ENCODE data around the gene LGALS9C. TPM values are rescaled to one million over a fixed set of nuclear protein-coding genes. Genes with fewer than 3 reads are reported as not detected.
"Not testable (repeated sequence)": the region's sequence is repeated elsewhere in the genome, so short reads cannot be mapped to it uniquely, and the experiment has no call there.

LGALS9C gene
- total RNA-seq, 1 donor from 2014 or later, result not detected

GRCh38 chr17:18459035-18459434 lies 17.6 kb upstream of the LGALS9C start:
- not testable (repeated sequence) for H3K27me3 ChIP-seq (ENCODE audit: control insufficient read depth in 3 of 3, insufficient read depth in 3 of 3, low read length in 3 of 3); H3K27ac ChIP-seq (ENCODE audit: low read depth, low read length); H3K36me3 ChIP-seq (ENCODE audit: control insufficient read depth in 3 of 3, insufficient read depth in 3 of 3, low read length in 3 of 3); H3K9ac ChIP-seq (ENCODE audit: low read depth in 1 of 3, low read length in 3 of 3); H3K4me1 ChIP-seq (ENCODE audit: control insufficient read depth in 3 of 3, insufficient read depth in 3 of 3, low read length in 3 of 3); H3K9me3 ChIP-seq (ENCODE audit: control insufficient read depth in 3 of 3, low read length in 3 of 3); H3K4me3 ChIP-seq (ENCODE audit: low read length in 3 of 3)

GRCh38 chr17:18463831-18464502 lies 12.6 kb upstream of the LGALS9C start:
- not testable (repeated sequence) for H3K9me3 ChIP-seq (ENCODE audit: control insufficient read depth in 3 of 3, low read length in 3 of 3); H3K4me1 ChIP-seq (ENCODE audit: control insufficient read depth in 3 of 3, insufficient read depth in 3 of 3, low read length in 3 of 3); H3K27me3 ChIP-seq (ENCODE audit: control insufficient read depth in 3 of 3, insufficient read depth in 3 of 3, low read length in 3 of 3); H3K4me3 ChIP-seq (ENCODE audit: low read length in 3 of 3); H3K9ac ChIP-seq (ENCODE audit: low read depth in 1 of 3, low read length in 3 of 3); H3K36me3 ChIP-seq (ENCODE audit: control insufficient read depth in 3 of 3, insufficient read depth in 3 of 3, low read length in 3 of 3); H3K27ac ChIP-seq (ENCODE audit: low read depth, low read length)

- H3K9me3 ChIP-seq (ENCODE audit: control insufficient read depth in 3 of 3, low read length in 3 of 3); H3K4me3 ChIP-seq (ENCODE audit: low read length in 3 of 3); H3K9ac ChIP-seq (ENCODE audit: low read depth in 1 of 3, low read length in 3 of 3); H3K27me3 ChIP-seq (ENCODE audit: control insufficient read depth in 3 of 3, insufficient read depth in 3 of 3, low read length in 3 of 3); H3K36me3 ChIP-seq (ENCODE audit: control insufficient read depth in 3 of 3, insufficient read depth in 3 of 3, low read length in 3 of 3); H3K27ac ChIP-seq (ENCODE audit: low read depth, low read length); H3K4me1 ChIP-seq (ENCODE audit: control insufficient read depth in 3 of 3, insufficient read depth in 3 of 3, low read length in 3 of 3): not testable (repeated sequence)
Observed at GRCh38 chr17:18466250-18466983, 10.2 kb upstream of the LGALS9C start.

GRCh38 chr17:18467001-18467400 lies 9.6 kb upstream of the LGALS9C start:
- H3K4me3 ChIP-seq (ENCODE audit: low read length in 3 of 3); H3K9ac ChIP-seq (ENCODE audit: low read depth in 1 of 3, low read length in 3 of 3); H3K36me3 ChIP-seq (ENCODE audit: control insufficient read depth in 3 of 3, insufficient read depth in 3 of 3, low read length in 3 of 3); H3K27me3 ChIP-seq (ENCODE audit: control insufficient read depth in 3 of 3, insufficient read depth in 3 of 3, low read length in 3 of 3); H3K9me3 ChIP-seq (ENCODE audit: control insufficient read depth in 3 of 3, low read length in 3 of 3); H3K27ac ChIP-seq (ENCODE audit: low read depth, low read length); H3K4me1 ChIP-seq (ENCODE audit: control insufficient read depth in 3 of 3, insufficient read depth in 3 of 3, low read length in 3 of 3): not testable (repeated sequence)

- not testable (repeated sequence) for H3K9ac ChIP-seq (ENCODE audit: low read depth in 1 of 3, low read length in 3 of 3); H3K4me1 ChIP-seq (ENCODE audit: control insufficient read depth in 3 of 3, insufficient read depth in 3 of 3, low read length in 3 of 3); H3K27me3 ChIP-seq (ENCODE audit: control insufficient read depth in 3 of 3, insufficient read depth in 3 of 3, low read length in 3 of 3); H3K9me3 ChIP-seq (ENCODE audit: control insufficient read depth in 3 of 3, low read length in 3 of 3); H3K36me3 ChIP-seq (ENCODE audit: control insufficient read depth in 3 of 3, insufficient read depth in 3 of 3, low read length in 3 of 3); H3K27ac ChIP-seq (ENCODE audit: low read depth, low read length); H3K4me3 ChIP-seq (ENCODE audit: low read length in 3 of 3)
Observed at GRCh38 chr17:18468472-18469171, 8.0 kb upstream of the LGALS9C start.

GRCh38 chr17:18469837-18470236 lies 6.8 kb upstream of the LGALS9C start:
- not testable (repeated sequence) for H3K36me3 ChIP-seq (ENCODE audit: control insufficient read depth in 3 of 3, insufficient read depth in 3 of 3, low read length in 3 of 3)

GRCh38 chr17:18470345-18470930 lies 6.2 kb upstream of the LGALS9C start:
- not testable (repeated sequence) for H3K27me3 ChIP-seq (ENCODE audit: control insufficient read depth in 3 of 3, insufficient read depth in 3 of 3, low read length in 3 of 3); H3K9me3 ChIP-seq (ENCODE audit: control insufficient read depth in 3 of 3, low read length in 3 of 3); H3K4me1 ChIP-seq (ENCODE audit: control insufficient read depth in 3 of 3, insufficient read depth in 3 of 3, low read length in 3 of 3); H3K4me3 ChIP-seq (ENCODE audit: low read length in 3 of 3); H3K27ac ChIP-seq (ENCODE audit: low read depth, low read length); H3K36me3 ChIP-seq (ENCODE audit: control insufficient read depth in 3 of 3, insufficient read depth in 3 of 3, low read length in 3 of 3); H3K9ac ChIP-seq (ENCODE audit: low read depth in 1 of 3, low read length in 3 of 3)

More at GRCh38 chr17:18469837-18470236, 6.8 kb upstream of the LGALS9C start:
- H3K4me1 ChIP-seq (ENCODE audit: control insufficient read depth in 3 of 3, insufficient read depth in 3 of 3, low read length in 3 of 3); H3K4me3 ChIP-seq (ENCODE audit: low read length in 3 of 3); H3K27me3 ChIP-seq (ENCODE audit: control insufficient read depth in 3 of 3, insufficient read depth in 3 of 3, low read length in 3 of 3); H3K9ac ChIP-seq (ENCODE audit: low read depth in 1 of 3, low read length in 3 of 3); H3K27ac ChIP-seq (ENCODE audit: low read depth, low read length); H3K9me3 ChIP-seq (ENCODE audit: control insufficient read depth in 3 of 3, low read length in 3 of 3): not testable (repeated sequence)

- not testable (repeated sequence) for H3K27ac ChIP-seq (ENCODE audit: low read depth, low read length); H3K27me3 ChIP-seq (ENCODE audit: control insufficient read depth in 3 of 3, insufficient read depth in 3 of 3, low read length in 3 of 3)
Observed at GRCh38 chr17:18473967-18474366, 2.6 kb upstream of the LGALS9C start.

GRCh38 chr17:18474754-18475153 lies 1.8 kb upstream of the LGALS9C start:
- H3K27ac ChIP-seq (ENCODE audit: low read depth, low read length); H3K4me3 ChIP-seq (ENCODE audit: low read length in 3 of 3); H3K36me3 ChIP-seq (ENCODE audit: control insufficient read depth in 3 of 3, insufficient read depth in 3 of 3, low read length in 3 of 3); H3K9ac ChIP-seq (ENCODE audit: low read depth in 1 of 3, low read length in 3 of 3); H3K4me1 ChIP-seq (ENCODE audit: control insufficient read depth in 3 of 3, insufficient read depth in 3 of 3, low read length in 3 of 3); H3K9me3 ChIP-seq (ENCODE audit: control insufficient read depth in 3 of 3, low read length in 3 of 3); H3K27me3 ChIP-seq (ENCODE audit: control insufficient read depth in 3 of 3, insufficient read depth in 3 of 3, low read length in 3 of 3): not testable (repeated sequence)

More at GRCh38 chr17:18473967-18474366, 2.6 kb upstream of the LGALS9C start:
- H3K4me1 ChIP-seq (ENCODE audit: control insufficient read depth in 3 of 3, insufficient read depth in 3 of 3, low read length in 3 of 3); H3K36me3 ChIP-seq (ENCODE audit: control insufficient read depth in 3 of 3, insufficient read depth in 3 of 3, low read length in 3 of 3); H3K4me3 ChIP-seq (ENCODE audit: low read length in 3 of 3); H3K9ac ChIP-seq (ENCODE audit: low read depth in 1 of 3, low read length in 3 of 3); H3K9me3 ChIP-seq (ENCODE audit: control insufficient read depth in 3 of 3, low read length in 3 of 3): not testable (repeated sequence)

GRCh38 chr17:18477367-18477766 lies 778 bp downstream of the LGALS9C start:
- H3K9me3 ChIP-seq (ENCODE audit: control insufficient read depth in 3 of 3, low read length in 3 of 3); H3K4me1 ChIP-seq (ENCODE audit: control insufficient read depth in 3 of 3, insufficient read depth in 3 of 3, low read length in 3 of 3); H3K36me3 ChIP-seq (ENCODE audit: control insufficient read depth in 3 of 3, insufficient read depth in 3 of 3, low read length in 3 of 3); H3K4me3 ChIP-seq (ENCODE audit: low read length in 3 of 3); H3K9ac ChIP-seq (ENCODE audit: low read depth in 1 of 3, low read length in 3 of 3); H3K27ac ChIP-seq (ENCODE audit: low read depth, low read length); H3K27me3 ChIP-seq (ENCODE audit: control insufficient read depth in 3 of 3, insufficient read depth in 3 of 3, low read length in 3 of 3): not testable (repeated sequence)
